K562 (cell line): ENCODE measurements around the gene RGPD8. TPM values are rescaled to one million over a fixed set of nuclear protein-coding genes. Genes with fewer than 3 reads are reported as not detected.

Experiments used
- ATAC-seq: fragments of 200-7000 bp; cut with Tn5 transposase; 3 replicates; pipeline ENCODE4 v1.9.1; 2020; ENCODE audit warnings: moderate library complexity
- BruUV-seq: library from RNA; stranded (reverse); fragments of 400-500 nt; replicated peaks from 2 replicates; lab custom pipeline; 2021; lab: Mats Ljungman, UMichigan
- CTCF ChIA-PET: fragments of 300-600 bp; formaldehyde crosslinking; extraction: SDS; loops from one replicate; lab custom pipeline; 2021; ENCODE audit warnings: low intra/inter-chr PET ratio; lab: Yijun Ruan, JAX
- POLR2A ChIA-PET: fragments of 300-600, 350-650 bp; sonication (Branson Sonifier 250); formaldehyde crosslinking; extraction: SDS; loops from one replicate; lab custom pipeline; 2021; ENCODE audit warnings: antibody characterized with exemption, inconsistent platforms; lab: Yijun Ruan, JAX
- DNase-seq, 4 experiments: peaks; one replicate each; pipeline versions ENCODE4 v3.0.0 to v3.0.0-alpha.2; 2011 to 2018; ENCODE audit warnings: low spot score in 3 of 4, mixed read lengths in 3 of 4; ENCODE audit errors: extremely low read depth in 1 of 4
- FAIRE-seq: peaks from 2 replicates; lab custom pipeline; 2011; peaks lifted over from hg19 to GRCh38; lab: Jason Lieb, UNC
- H2AFZ ChIP-seq: 2 replicates; pipeline ENCODE4 v1.6.0; 2011; ENCODE audit warnings: low read depth, low read length, control low read depth, inconsistent platforms
- H3K27ac ChIP-seq: fragments of 200-600 bp; 3 replicates; pipeline ENCODE4 v1.8.0; 2011; ENCODE audit warnings: low read depth, mild to moderate bottlenecking, control low read depth, inconsistent platforms, low read length, moderate library complexity, mixed read lengths; ENCODE audit errors: extremely low read depth
- H3K27me3 ChIP-seq, 2 experiments: fragments of 300-600 bp in 1 of 2; 2 replicates in 1 of 2; 3 replicates in 1 of 2; pipeline versions ENCODE4 v1.6.0 to v1.8.0; 2011; ENCODE audit warnings: inconsistent platforms in 2 of 2, low read length in 2 of 2, mild to moderate bottlenecking in 1 of 2, mixed read lengths in 1 of 2, moderate library complexity in 1 of 2; ENCODE audit not compliant: control insufficient read depth in 2 of 2, insufficient read depth in 2 of 2
- H3K36me3 ChIP-seq: fragments of 300-600 bp; 3 replicates; pipeline ENCODE4 v1.8.0; 2011; ENCODE audit warnings: mild to moderate bottlenecking, low read length, inconsistent platforms; ENCODE audit not compliant: control insufficient read depth, insufficient read depth
- H3K4me1 ChIP-seq, 2 experiments: fragments of 200-600 bp in 1 of 2; replicated peaks in 1 of 2; 2 replicates in 1 of 2; 3 replicates in 1 of 2; pipeline versions ENCODE4 v1.5.1 to v1.8.0; 2011; ENCODE audit warnings: inconsistent platforms in 2 of 2, low read length in 2 of 2, mild to moderate bottlenecking in 1 of 2, mixed read lengths in 1 of 2, moderate library complexity in 1 of 2; ENCODE audit not compliant: control insufficient read depth in 2 of 2, insufficient read depth in 2 of 2
- H3K4me2 ChIP-seq: 2 replicates; pipeline ENCODE4 v1.6.1; 2011; ENCODE audit warnings: low read length, control low read depth, inconsistent platforms, mixed read lengths; ENCODE audit not compliant: insufficient read depth
- H3K4me3 ChIP-seq: fragments of 200-600 bp; sonication (generic), shearing (Covaris generic); 2 replicates; pipeline ENCODE4 v1.5.1; 2016; ENCODE audit warnings: control low read depth, inconsistent platforms
- H3K79me2 ChIP-seq: fragments of 200-600 bp; 3 replicates; pipeline ENCODE4 v1.8.0; 2011; ENCODE audit warnings: low read length, inconsistent platforms; ENCODE audit not compliant: control insufficient read depth, insufficient read depth
- H3K9ac ChIP-seq, 2 experiments: 2 replicates each; pipeline versions ENCODE4 v1.6.0 to v1.6.1; 2011; ENCODE audit warnings: low read depth in 2 of 2, low read length in 2 of 2, control low read depth in 1 of 2, inconsistent platforms in 1 of 2, mild to moderate bottlenecking in 1 of 2, mixed read lengths in 1 of 2; ENCODE audit not compliant: insufficient read depth in 1 of 2
- H3K9me1 ChIP-seq: one replicate; pipeline ENCODE4 v1.6.0; 2011; ENCODE audit warnings: inconsistent platforms, mild to moderate bottlenecking, low read length, moderate library complexity; ENCODE audit not compliant: control insufficient read depth, insufficient read depth
- H3K9me3 ChIP-seq: replicated peaks from 2 replicates; pipeline ENCODE4 v1.5.1; 2011; ENCODE audit warnings: low read depth, low read length, inconsistent platforms; ENCODE audit not compliant: control insufficient read depth, insufficient read depth
- H4K20me1 ChIP-seq: replicated peaks from 2 replicates; pipeline ENCODE4 v1.6.1; 2011; ENCODE audit warnings: low read length, inconsistent platforms, mixed read lengths; ENCODE audit not compliant: control insufficient read depth, insufficient read depth
- ERF ChIP-seq: fragments of 450-650 bp; formaldehyde crosslinking; IDR thresholded peaks from 2 replicates; pipeline ENCODE4 v1.4.0; 2020; ENCODE audit warnings: mild to moderate bottlenecking, mixed read lengths
- KHSRP ChIP-seq: fragments of 450-650 bp; IDR thresholded peaks from 2 replicates; pipeline ENCODE4 v1.6.1; 2017
- POLR2AphosphoS2 ChIP-seq: IDR thresholded peaks from 2 replicates; pipeline ENCODE4 v1.6.1; 2012; ENCODE audit warnings: low read length, improper control_type of control experiment
- PRPF4 ChIP-seq: fragments of 200-400 bp; formaldehyde crosslinking; IDR thresholded peaks from one replicate; pipeline ENCODE4 v1.6.1; 2017; ENCODE audit warnings: low read length, low read depth, mild to moderate bottlenecking; ENCODE audit not compliant: insufficient read depth, poor library complexity, severe bottlenecking
- RNF2 ChIP-seq: sonication (generic); IDR thresholded peaks from 2 replicates; pipeline ENCODE4 v1.6.1; 2016
- SRF ChIP-seq, 2 experiments: fragments of 250-450, 450-650 bp in 1 of 2; sonication (Bioruptor Pico) in 1 of 2; sonication (generic) in 1 of 2; formaldehyde crosslinking; IDR thresholded peaks; 2 replicates each; pipeline versions ENCODE4 v1.5.0 to v1.5.1; 2020 to 2022; ENCODE audit warnings: mild to moderate bottlenecking in 1 of 2, missing genetic modification reagents in 1 of 2
- YY1 ChIP-seq, 3 experiments: IDR thresholded peaks; 2 replicates each; pipeline ENCODE4 v1.6.1; 2011; ENCODE audit warnings: low read length in 2 of 3, mild to moderate bottlenecking in 2 of 3, moderate library complexity in 2 of 3, borderline replicate concordance in 1 of 3, control low read depth in 1 of 3, low read depth in 1 of 3; ENCODE audit not compliant: insufficient read depth in 3 of 3, insufficient replicate concordance in 2 of 3, control insufficient read depth in 1 of 3, insufficient read length in 1 of 3; ENCODE audit errors: extremely low read depth in 1 of 3
- ZNF551 ChIP-seq: fragments of 250-450 bp; sonication (Bioruptor Pico); IDR thresholded peaks from 2 replicates; pipeline ENCODE4 v1.5.0; 2021; ENCODE audit warnings: mild to moderate bottlenecking, moderate library complexity
- WGBS: fragments of 100-300 bp; shearing (Covaris generic); methylation state at CpG from one replicate; pipeline ENCODE4 v1.1.6; 2016; ENCODE audit warnings: low coverage, mixed read lengths; ENCODE audit not compliant: insufficient coverage; ENCODE audit errors: missing lambda C conversion rate; 5-methylcytosine and 5-hydroxymethylcytosine counted together
- in situ Hi-C: fragments of 300-500 bp; cut with MboI; formaldehyde crosslinking; loops from 4 replicates; pipeline ENCODE4 v1.15.0; 2018; ENCODE audit warnings: inconsistent platforms, mixed read lengths
- intact Hi-C: fragments of 100-400 bp; cut with micrococcal nuclease; formaldehyde crosslinking; loops from 2 replicates; pipeline ENCODE4 v1.14.2; 2022
- polyA plus RNA-seq, 8 experiments: library from polyadenylated mRNA; depleted of rRNA in 4 of 8; stranded (reverse) in 5 of 8; unstranded in 3 of 8; fragments of >200 nt; fragmentation: Nextera tagmentation in 2 of 8; fragmentation: Illumina TruSeq in 1 of 8; extraction: Ambion mirVana in 2 of 8; extraction: Trizol in 1 of 8; gene quantifications; 2 replicates each; pipeline versions ENCODE4 v1.2.1 to v1.2.3, GENCODE V29; 2011 to 2014; ENCODE audit warnings: inconsistent platforms in 1 of 8, missing spikeins in 1 of 8
- total RNA-seq, 7 experiments: library from RNA; depleted of rRNA in 6 of 7; stranded (reverse); fragments of >200 nt in 6 of 7; fragmentation: Illumina TruSeq in 2 of 7; extraction: Trizol in 2 of 7; gene quantifications; 2 replicates each; pipeline versions ENCODE4 v1.2.1 to v1.2.3, GENCODE V29; 2011 to 2021; ENCODE audit warnings: low replicate concordance in 1 of 7
- TF ChIP-seq, protein P1 (sequence below), 2 experiments: IDR thresholded peaks; 2 replicates each; pipeline ENCODE4 v1.6.1; 2011; ENCODE audit warnings: borderline replicate concordance in 1 of 2, control low read depth in 1 of 2, low read depth in 1 of 2, low read length in 1 of 2, mild to moderate bottlenecking in 1 of 2, mixed read lengths in 1 of 2, moderate library complexity in 1 of 2; ENCODE audit not compliant: insufficient read depth in 1 of 2, insufficient read length in 1 of 2, poor library complexity in 1 of 2, severe bottlenecking in 1 of 2; ENCODE audit errors: extremely low read depth in 1 of 2
- TF ChIP-seq, protein P2 (sequence below): sonication (generic); formaldehyde crosslinking; IDR thresholded peaks from 2 replicates; pipeline ENCODE4 v1.4.0; 2020; ENCODE audit warnings: mild to moderate bottlenecking, missing genetic modification reagents
- TF ChIP-seq, protein P3 (sequence below): fragments of 250-450 bp; sonication (Bioruptor Pico); IDR thresholded peaks from 2 replicates; pipeline ENCODE4 v1.5.0; 2022; ENCODE audit warnings: mild to moderate bottlenecking
- TF ChIP-seq, protein P4 (sequence below): fragments of 450-650 bp; formaldehyde crosslinking; IDR thresholded peaks from 2 replicates; pipeline ENCODE4 v1.4.0; 2020; ENCODE audit warnings: mild to moderate bottlenecking, mixed read lengths

RGPD8 gene
- total and polyA plus RNA-seq, 9 of the 15 experiments (the other 6 are each of a cell fraction or from before 2014, with no cell fraction given) = 0.03 to 0.47 (median 0.12) TPM; not detected in 1

DNA sequence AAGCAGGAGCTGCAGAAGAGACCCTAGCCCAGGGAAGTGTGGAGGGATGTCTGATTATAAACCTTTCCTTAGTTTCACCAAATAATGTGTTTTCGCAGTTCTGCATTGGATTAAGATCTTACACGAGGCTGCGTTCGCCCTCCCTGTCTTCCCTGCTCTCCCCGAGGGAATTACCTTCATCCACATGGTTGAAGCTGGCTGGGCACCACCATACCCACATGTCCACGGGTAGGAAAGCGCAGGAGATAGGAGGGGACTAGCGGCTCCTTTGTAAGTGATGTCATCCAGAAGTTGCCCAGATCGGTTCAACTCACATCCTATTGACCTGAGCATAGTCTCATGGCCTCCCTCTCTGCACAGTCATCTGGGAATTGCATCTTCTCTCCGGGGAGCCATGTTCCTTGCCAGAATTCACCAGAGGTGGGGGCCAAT, 49.6 kb upstream of the RGPD8 start:
- Histone ChIP-seq H3K9me1 (no peaks in the 10 kb centered on the region), H3K9me3 (no peaks in the 10 kb centered on the region), H3K4me1 (peaks cover 24 to 25% of the 10 kb centered on the region in 2 experiments; a peak in 4 of 5 replicates), H4K20me1 (no peaks in the 10 kb centered on the region), H3K27ac (peak overlapping the region; percentile 90), H3K79me2 (peaks cover 59% of the 10 kb centered on the region), H3K9ac (peak overlapping the region; percentile 77 to 98), H3K4me2 (peak overlapping the region; percentile 98), H3K36me3 (peaks cover 36% of the 10 kb centered on the region), H2AFZ (peak overlapping the region; percentile 73), H3K27me3 (no peaks in the 10 kb centered on the region; a peak in 1 of 5 replicates), H3K4me3 (peak overlapping the region; percentile 91)
- intact Hi-C loops (loop anchor here (5.0 to 10.0 kb wide), 3 partner anchors 226 to 598 kb away; partner anchors contain the start of genes ANAPC1, NT5DC4 and ZC3H8), in situ Hi-C loops (loop anchor here (25.0 kb wide), 1 partner anchor 221 kb away; the partner anchor contains the start of gene ZC3H8)
- POLR2A ChIA-PET = interaction anchor here (0.7 to 1.0 kb wide), 2 partner anchors 57 to 241 kb away, joined by 3 read pairs; no protein-coding TSS in a partner anchor
- no TSS peak for BruUV-seq
- WGBS = under 1% methylated on average over 10 of the region's 10 CpGs
- FAIRE-seq (no peak), ATAC-seq (peak; percentile 46), DNase-seq (peak; percentile 52 to 62 (median 56))
- CTCF ChIA-PET = no interaction called here
- TF ChIP-seq POLR2AphosphoS2 (no peak), RNF2 (no peak), KHSRP (no peak), ERF (0 out of 2 replicates have a peak, but pooled peaks have one; percentile 59), ZNF551 (CRISPR knock-in tag) (no peak), SRF (CRISPR knock-in tag; IDR thresholded peaks at IDR 0.05) (no peak), YY1 (IDR thresholded peaks at IDR 0.05; ENCODE audit: borderline replicate concordance in 1 of 3, control insufficient read depth in 1 of 3, extremely low read depth in 1 of 3, insufficient read depth in 3 of 3, insufficient read length in 1 of 3, insufficient replicate concordance in 2 of 3, low read depth in 1 of 3, low read length in 2 of 3) (peak in 1 of 3 experiments; percentile 81), PRPF4 (no peak)
- TF ChIP-seq, protein P1, sequence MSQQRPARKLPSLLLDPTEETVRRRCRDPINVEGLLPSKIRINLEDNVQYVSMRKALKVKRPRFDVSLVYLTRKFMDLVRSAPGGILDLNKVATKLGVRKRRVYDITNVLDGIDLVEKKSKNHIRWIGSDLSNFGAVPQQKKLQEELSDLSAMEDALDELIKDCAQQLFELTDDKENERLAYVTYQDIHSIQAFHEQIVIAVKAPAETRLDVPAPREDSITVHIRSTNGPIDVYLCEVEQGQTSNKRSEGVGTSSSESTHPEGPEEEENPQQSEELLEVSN (IDR thresholded peaks at IDR 0.05; ENCODE audit: borderline replicate concordance in 1 of 2, extremely low read depth in 1 of 2, insufficient read depth in 1 of 2, insufficient read length in 1 of 2, low read depth in 1 of 2, low read length in 1 of 2, poor library complexity in 1 of 2, severe bottlenecking in 1 of 2) = peak in 1 of 2 experiments; percentile 42
- TF ChIP-seq, protein P2, sequence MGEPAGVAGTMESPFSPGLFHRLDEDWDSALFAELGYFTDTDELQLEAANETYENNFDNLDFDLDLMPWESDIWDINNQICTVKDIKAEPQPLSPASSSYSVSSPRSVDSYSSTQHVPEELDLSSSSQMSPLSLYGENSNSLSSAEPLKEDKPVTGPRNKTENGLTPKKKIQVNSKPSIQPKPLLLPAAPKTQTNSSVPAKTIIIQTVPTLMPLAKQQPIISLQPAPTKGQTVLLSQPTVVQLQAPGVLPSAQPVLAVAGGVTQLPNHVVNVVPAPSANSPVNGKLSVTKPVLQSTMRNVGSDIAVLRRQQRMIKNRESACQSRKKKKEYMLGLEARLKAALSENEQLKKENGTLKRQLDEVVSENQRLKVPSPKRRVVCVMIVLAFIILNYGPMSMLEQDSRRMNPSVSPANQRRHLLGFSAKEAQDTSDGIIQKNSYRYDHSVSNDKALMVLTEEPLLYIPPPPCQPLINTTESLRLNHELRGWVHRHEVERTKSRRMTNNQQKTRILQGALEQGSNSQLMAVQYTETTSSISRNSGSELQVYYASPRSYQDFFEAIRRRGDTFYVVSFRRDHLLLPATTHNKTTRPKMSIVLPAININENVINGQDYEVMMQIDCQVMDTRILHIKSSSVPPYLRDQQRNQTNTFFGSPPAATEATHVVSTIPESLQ (CRISPR knock-in tag) = no peak
- TF ChIP-seq, protein P3, sequence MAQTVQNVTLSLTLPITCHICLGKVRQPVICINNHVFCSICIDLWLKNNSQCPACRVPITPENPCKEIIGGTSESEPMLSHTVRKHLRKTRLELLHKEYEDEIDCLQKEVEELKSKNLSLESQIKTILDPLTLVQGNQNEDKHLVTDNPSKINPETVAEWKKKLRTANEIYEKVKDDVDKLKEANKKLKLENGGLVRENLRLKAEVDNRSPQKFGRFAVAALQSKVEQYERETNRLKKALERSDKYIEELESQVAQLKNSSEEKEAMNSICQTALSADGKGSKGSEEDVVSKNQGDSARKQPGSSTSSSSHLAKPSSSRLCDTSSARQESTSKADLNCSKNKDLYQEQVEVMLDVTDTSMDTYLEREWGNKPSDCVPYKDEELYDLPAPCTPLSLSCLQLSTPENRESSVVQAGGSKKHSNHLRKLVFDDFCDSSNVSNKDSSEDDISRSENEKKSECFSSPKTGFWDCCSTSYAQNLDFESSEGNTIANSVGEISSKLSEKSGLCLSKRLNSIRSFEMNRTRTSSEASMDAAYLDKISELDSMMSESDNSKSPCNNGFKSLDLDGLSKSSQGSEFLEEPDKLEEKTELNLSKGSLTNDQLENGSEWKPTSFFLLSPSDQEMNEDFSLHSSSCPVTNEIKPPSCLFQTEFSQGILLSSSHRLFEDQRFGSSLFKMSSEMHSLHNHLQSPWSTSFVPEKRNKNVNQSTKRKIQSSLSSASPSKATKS (CRISPR knock-in tag) = no peak
- TF ChIP-seq, protein P4, sequence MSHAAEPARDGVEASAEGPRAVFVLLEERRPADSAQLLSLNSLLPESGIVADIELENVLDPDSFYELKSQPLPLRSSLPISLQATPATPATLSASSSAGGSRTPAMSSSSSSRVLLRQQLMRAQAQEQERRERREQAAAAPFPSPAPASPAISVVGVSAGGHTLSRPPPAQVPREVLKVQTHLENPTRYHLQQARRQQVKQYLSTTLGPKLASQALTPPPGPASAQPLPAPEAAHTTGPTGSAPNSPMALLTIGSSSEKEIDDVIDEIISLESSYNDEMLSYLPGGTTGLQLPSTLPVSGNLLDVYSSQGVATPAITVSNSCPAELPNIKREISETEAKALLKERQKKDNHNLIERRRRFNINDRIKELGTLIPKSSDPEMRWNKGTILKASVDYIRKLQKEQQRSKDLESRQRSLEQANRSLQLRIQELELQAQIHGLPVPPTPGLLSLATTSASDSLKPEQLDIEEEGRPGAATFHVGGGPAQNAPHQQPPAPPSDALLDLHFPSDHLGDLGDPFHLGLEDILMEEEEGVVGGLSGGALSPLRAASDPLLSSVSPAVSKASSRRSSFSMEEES (CRISPR knock-in tag) = no peak
